Aortic smooth muscle cell (primary cell): ENCODE measurements around the gene RAC3. TPM values are rescaled to one million over a fixed set of nuclear protein-coding genes. Genes with fewer than 3 reads are reported as not detected.

ENCODE experiments used
- total RNA-seq: library from RNA; depleted of rRNA; stranded (reverse); fragments of >200 nt; gene quantifications from 2 replicates; pipeline ENCODE4 v1.2.3, GENCODE V29; 2014

The RAC3 gene
- total RNA-seq: 4.4 and 4.8 TPM in 2 replicates

GRCh38 chr17:82031303-82031884 lies at the start of gene RAC3:
Gene RAC3 (plus strand): TSS chr17:82031678. CDS start chr17:82031762, 84 bp downstream.

GRCh38 chr17:82022310-82022980 lies 9.0 kb upstream of the RAC3 start, which contains the start of gene CENPX:
Gene CENPX (minus strand): TSS chr17:82022878. CDS start chr17:82022861, 17 bp downstream.

GRCh38 chr17:82022981-82023446 lies 8.5 kb upstream of the RAC3 start, which contains the start of gene LRRC45:
Gene LRRC45 (plus strand): TSS chr17:82023305. CDS start chr17:82023644, 339 bp downstream.

GRCh38 chr17:82037092-82037888 lies 5.8 kb downstream of the RAC3 start, which contains the start of gene DCXR:
Gene DCXR (minus strand): TSS chr17:82037697. CDS start chr17:82037682, 15 bp downstream.

GRCh38 chr17:82051776-82052637 lies 20.5 kb downstream of the RAC3 start, which contains the start of the genes GPS1 and RFNG:
Gene GPS1 (plus strand): TSS chr17:82051898. CDS start chr17:82051932, 34 bp downstream.
Gene RFNG (minus strand): TSS chr17:82051811. CDS start chr17:82051766, 45 bp downstream.

GRCh38 chr17:82065638-82066303 lies 34.3 kb downstream of the RAC3 start, which contains the start of gene DUS1L:
Gene DUS1L (minus strand): TSS chr17:82065804. CDS start chr17:82065059, 745 bp downstream.

Other genes with a start within 250 kb of the RAC3 start
- not detected in 2 replicates for gene GCGR, start 227.5 kb upstream of the RAC3 start, total RNA-seq
- 124 and 145 TPM in 2 replicates for gene MCRIP1, start 198.4 kb upstream of the RAC3 start, total RNA-seq
- not detected in 2 replicates for gene PPP1R27, start 196.6 kb upstream of the RAC3 start, total RNA-seq
- gene P4HB, start 171.1 kb upstream of the RAC3 start, total RNA-seq: 1,018 and 1,063 TPM in 2 replicates
- 110 and 179 TPM in 2 replicates for gene ARHGDIA, start 160.3 kb upstream of the RAC3 start, total RNA-seq
- gene ALYREF, start 140.1 kb upstream of the RAC3 start, total RNA-seq: 109 and 156 TPM in 2 replicates
- gene ANAPC11, start 140.0 kb upstream of the RAC3 start, total RNA-seq: 201 and 265 TPM in 2 replicates
- 0.37 and 0.40 TPM in 2 replicates for gene NPB, start 129.4 kb upstream of the RAC3 start, total RNA-seq
- gene PCYT2, start 120.3 kb upstream of the RAC3 start, total RNA-seq: 55.0 and 60.2 TPM in 2 replicates
- 14.6 and 18.5 TPM in 2 replicates for gene SIRT7, start 113.5 kb upstream of the RAC3 start, total RNA-seq
- 17.0 and 17.3 TPM in 2 replicates for gene MAFG, start 103.9 kb upstream of the RAC3 start, total RNA-seq
- 54.8 and 61.3 TPM in 2 replicates for gene PYCR1, start 94.4 kb upstream of the RAC3 start, total RNA-seq
- gene MYADML2, start 84.4 kb upstream of the RAC3 start, total RNA-seq: under 0.01 TPM in 1 of 2 replicates, not detected in the other
- under 0.01 TPM in 1 of 2 replicates, not detected in the other for gene NOTUM, start 70.5 kb upstream of the RAC3 start, total RNA-seq
- 26.6 and 28.8 TPM in 2 replicates for gene ASPSCR1, start 54.0 kb upstream of the RAC3 start, total RNA-seq
- gene CENPX, start 8.8 kb upstream of the RAC3 start, total RNA-seq: 26.2 and 35.1 TPM in 2 replicates
- 12.0 and 17.8 TPM in 2 replicates for gene LRRC45, start 8.4 kb upstream of the RAC3 start, total RNA-seq
- 38.7 and 43.1 TPM in 2 replicates for gene DCXR, start 6.0 kb downstream of the RAC3 start, total RNA-seq
- gene RFNG, start 20.1 kb downstream of the RAC3 start, total RNA-seq: 23.5 and 26.9 TPM in 2 replicates
- 76.9 and 97.9 TPM in 2 replicates for gene GPS1, start 20.2 kb downstream of the RAC3 start, total RNA-seq
- gene DUS1L, start 34.1 kb downstream of the RAC3 start, total RNA-seq: 35.7 and 50.7 TPM in 2 replicates
- 79.8 and 118 TPM in 2 replicates for gene FASN, start 66.6 kb downstream of the RAC3 start, total RNA-seq
- 13.6 and 14.3 TPM in 2 replicates for gene CCDC57, start 181.2 kb downstream of the RAC3 start, total RNA-seq
- 80.5 and 118 TPM in 2 replicates for gene SLC16A3, start 197.4 kb downstream of the RAC3 start, total RNA-seq
- 43.5 and 45.8 TPM in 2 replicates for gene CSNK1D, start 242.0 kb downstream of the RAC3 start, total RNA-seq